ENCODE measurements around the gene TEAD1. TPM values are rescaled to one million over a fixed set of nuclear protein-coding genes. Genes with fewer than 3 reads are reported as not detected.

Gene TEAD1
- total RNA-seq, 1 donor from 2014 or later, result 88.1 TPM

GRCh38 chr11:12767577-12767976, 93.4 kb downstream of the TEAD1 start:
- H3K36me3 ChIP-seq (ENCODE audit: control insufficient read depth, insufficient read depth, low read length), result peaks cover 3% of the 10 kb centered on the region
- no peak for TF ChIP-seq CTCF (IDR thresholded peaks at IDR 0.05; ENCODE audit: insufficient read depth, low read length, poor library complexity, severe bottlenecking)

GRCh38 chr11:12768726-12769673, 94.8 kb downstream of the TEAD1 start:
- no peak for TF ChIP-seq CTCF (IDR thresholded peaks at IDR 0.05; ENCODE audit: insufficient read depth, low read length, poor library complexity, severe bottlenecking)
- Histone ChIP-seq H3K27me3 (ENCODE audit: control insufficient read depth, insufficient read depth, low read length) (no peaks in the 10 kb centered on the region), H3K36me3 (ENCODE audit: control insufficient read depth, insufficient read depth, low read length) (peaks cover 3% of the 10 kb centered on the region), H3K4me3 (ENCODE audit: low read depth, low read length) (no peak overlapping the region)
- DNase-seq (ENCODE audit: low read depth), result no peak

More at GRCh38 chr11:12767577-12767976, 93.4 kb downstream of the TEAD1 start:
- Histone ChIP-seq H3K27me3 (ENCODE audit: control insufficient read depth, insufficient read depth, low read length) (no peaks in the 10 kb centered on the region), H3K4me3 (ENCODE audit: low read depth, low read length) (no peak overlapping the region)
- no peak for DNase-seq (ENCODE audit: low read depth)

- peak; percentile 79 for DNase-seq (ENCODE audit: low read depth)
- no peak for TF ChIP-seq CTCF (IDR thresholded peaks at IDR 0.05; ENCODE audit: insufficient read depth, low read length, poor library complexity, severe bottlenecking)
- H3K36me3 ChIP-seq (ENCODE audit: control insufficient read depth, insufficient read depth, low read length), result peaks cover 3% of the 10 kb centered on the region
Measured at GRCh38 chr11:12769834-12770345, 95.7 kb downstream of the TEAD1 start.

GRCh38 chr11:12770435-12770834, 96.2 kb downstream of the TEAD1 start:
- no peak for DNase-seq (ENCODE audit: low read depth)
- no peak overlapping the region for H3K4me3 ChIP-seq (ENCODE audit: low read depth, low read length)

More at GRCh38 chr11:12769834-12770345, 95.7 kb downstream of the TEAD1 start:
- Histone ChIP-seq H3K4me3 (ENCODE audit: low read depth, low read length) (no peak overlapping the region), H3K27me3 (ENCODE audit: control insufficient read depth, insufficient read depth, low read length) (no peaks in the 10 kb centered on the region)

GRCh38 chr11:12770966-12771597, 96.9 kb downstream of the TEAD1 start:
- Histone ChIP-seq H3K4me3 (ENCODE audit: low read depth, low read length) (no peak overlapping the region), H3K36me3 (ENCODE audit: control insufficient read depth, insufficient read depth, low read length) (peaks cover 3% of the 10 kb centered on the region), H3K27me3 (ENCODE audit: control insufficient read depth, insufficient read depth, low read length) (no peaks in the 10 kb centered on the region)
- no peak for DNase-seq (ENCODE audit: low read depth)
- no peak for TF ChIP-seq CTCF (IDR thresholded peaks at IDR 0.05; ENCODE audit: insufficient read depth, low read length, poor library complexity, severe bottlenecking)

More at GRCh38 chr11:12770435-12770834, 96.2 kb downstream of the TEAD1 start:
- TF ChIP-seq CTCF (IDR thresholded peaks at IDR 0.05; ENCODE audit: insufficient read depth, low read length, poor library complexity, severe bottlenecking), result no peak
- Histone ChIP-seq H3K36me3 (ENCODE audit: control insufficient read depth, insufficient read depth, low read length) (peaks cover 3% of the 10 kb centered on the region), H3K27me3 (ENCODE audit: control insufficient read depth, insufficient read depth, low read length) (no peaks in the 10 kb centered on the region)
